H1 (cell line): ENCODE measurements around the gene C11orf58. TPM values are rescaled to one million over a fixed set of nuclear protein-coding genes. Genes with fewer than 3 reads are reported as not detected.
A peak's percentile ranks its signal among the peaks of the same experiment; 100 is the strongest.

Source experiments
- CTCF ChIA-PET: fragments of 300-600 bp; sonication (Branson Sonifier 250); formaldehyde crosslinking; loops from one replicate; lab custom pipeline; 2021; ENCODE audit not compliant: partially characterized antibody; lab: Charles Lee
- POLR2A ChIA-PET: fragments of 300-600 bp; sonication (Branson Sonifier 250); formaldehyde crosslinking; loops from one replicate; lab custom pipeline; 2021; ENCODE audit warnings: inconsistent platforms; ENCODE audit not compliant: partially characterized antibody; lab: Charles Lee
- DNase-seq, 2 experiments: peaks; one replicate each; pipeline versions ENCODE4 v3.0.0 to v3.0.0-alpha.2; 2010 to 2022; ENCODE audit warnings: low spot score in 2 of 2, low read depth in 1 of 2, mixed read lengths in 1 of 2
- FAIRE-seq: peaks from 2 replicates; lab custom pipeline; 2011; peaks lifted over from hg19 to GRCh38; lab: Jason Lieb, UNC
- H2AFZ ChIP-seq: 2 replicates; pipeline ENCODE4 v1.8.1; 2012; ENCODE audit warnings: low read length, inconsistent platforms
- H2AK5ac ChIP-seq: 2 replicates; pipeline ENCODE4 v1.6.1; 2013; ENCODE audit warnings: low read depth, low read length
- H2BK120ac ChIP-seq: replicated peaks from 2 replicates; pipeline ENCODE3; 2013; ENCODE audit warnings: low read depth, low read length, inconsistent platforms
- H2BK12ac ChIP-seq: 2 replicates; pipeline ENCODE4 v1.6.1; 2013; ENCODE audit warnings: low read depth, low read length
- H2BK15ac ChIP-seq: 2 replicates; pipeline ENCODE4 v1.6.1; 2013; ENCODE audit warnings: low read length
- H2BK20ac ChIP-seq: 2 replicates; pipeline ENCODE4 v1.6.1; 2013; ENCODE audit warnings: low read length
- H2BK5ac ChIP-seq: 2 replicates; pipeline ENCODE4 v1.6.1; 2013; ENCODE audit warnings: low read depth, low read length
- H3K14ac ChIP-seq: 2 replicates; pipeline ENCODE4 v1.6.1; 2013; ENCODE audit warnings: inconsistent platforms; ENCODE audit not compliant: insufficient read length
- H3K18ac ChIP-seq: 2 replicates; pipeline ENCODE4 v1.6.1; 2013; ENCODE audit warnings: low read length; ENCODE audit errors: extremely low read depth
- H3K23ac ChIP-seq: 2 replicates; pipeline ENCODE4 v1.6.1; 2013; ENCODE audit warnings: inconsistent platforms; ENCODE audit not compliant: insufficient read length
- H3K23me2 ChIP-seq: 2 replicates; pipeline ENCODE4 v1.6.1; 2013; ENCODE audit warnings: low read depth, low read length
- H3K27ac ChIP-seq: 2 replicates; pipeline ENCODE4 v1.6.1; 2011; ENCODE audit warnings: low read depth, low read length, inconsistent platforms
- H3K27me3 ChIP-seq, 4 experiments: replicated peaks in 1 of 4; 1 replicate in 1 of 4; 2 replicates in 3 of 4; pipeline versions ENCODE4 v1.6.1 to v1.8.1; 2011 to 2013; ENCODE audit warnings: low read length in 3 of 4, mild to moderate bottlenecking in 3 of 4, inconsistent platforms in 2 of 4, mixed read lengths in 2 of 4, moderate library complexity in 1 of 4; ENCODE audit not compliant: control insufficient read depth in 3 of 4, insufficient read depth in 3 of 4; ENCODE audit errors: extremely low read depth in 1 of 4
- H3K36me3 ChIP-seq, 4 experiments: 2 replicates each; pipeline versions ENCODE4 v1.6.1 to v1.8.1; 2011 to 2013; ENCODE audit warnings: mild to moderate bottlenecking in 4 of 4, low read length in 3 of 4, moderate library complexity in 2 of 4, control low read depth in 1 of 4, inconsistent platforms in 1 of 4; ENCODE audit not compliant: insufficient read depth in 4 of 4, control insufficient read depth in 2 of 4
- H3K4ac ChIP-seq: replicated peaks from 2 replicates; pipeline ENCODE3; 2013; ENCODE audit warnings: low read length, low read depth, mixed read lengths, inconsistent platforms; ENCODE audit not compliant: insufficient read length
- H3K4me1 ChIP-seq, 4 experiments: replicated peaks in 1 of 4; 1 replicate in 1 of 4; 2 replicates in 3 of 4; pipeline versions ENCODE4 v1.6.1 to v1.8.1; 2011 to 2013; ENCODE audit warnings: low read length in 3 of 4, inconsistent platforms in 2 of 4, mixed read lengths in 1 of 4; ENCODE audit not compliant: insufficient read depth in 4 of 4, control insufficient read depth in 3 of 4
- H3K4me2 ChIP-seq, 2 experiments: 2 replicates each; pipeline versions ENCODE4 v1.6.1 to v1.8.1; 2011 to 2013; ENCODE audit warnings: low read depth in 2 of 2, low read length in 2 of 2, control low read depth in 1 of 2, inconsistent platforms in 1 of 2, mild to moderate bottlenecking in 1 of 2; ENCODE audit not compliant: insufficient read depth in 1 of 2
- H3K4me3 ChIP-seq, 4 experiments: fragments of 200-600, 300-600 bp in 1 of 4; sonication (generic), shearing (Covaris generic), sonication (Bioruptor Twin) in 1 of 4; 2 replicates each; pipeline versions ENCODE4 v1.5.1 to v1.8.1; 2011 to 2016; ENCODE audit warnings: low read length in 4 of 4, low read depth in 3 of 4, control low read depth in 2 of 4, inconsistent platforms in 2 of 4, mild to moderate bottlenecking in 2 of 4, mixed read lengths in 1 of 4, moderate library complexity in 1 of 4; ENCODE audit not compliant: insufficient read depth in 2 of 4; ENCODE audit errors: extremely low read depth in 1 of 4
- H3K56ac ChIP-seq: replicated peaks from 2 replicates; pipeline ENCODE3; 2013; ENCODE audit warnings: low read depth, mild to moderate bottlenecking, mixed read lengths, low read length, inconsistent platforms; ENCODE audit not compliant: insufficient read length
- H3K79me1 ChIP-seq: 2 replicates; pipeline ENCODE4 v1.6.1; 2013; ENCODE audit warnings: low read depth, low read length, control low read depth
- H3K79me2 ChIP-seq, 2 experiments: 2 replicates each; pipeline versions ENCODE4 v1.6.1 to v1.8.1; 2012 to 2013; ENCODE audit warnings: low read length in 2 of 2, mild to moderate bottlenecking in 2 of 2, inconsistent platforms in 1 of 2; ENCODE audit not compliant: insufficient read depth in 2 of 2, control insufficient read depth in 1 of 2
- H3K9ac ChIP-seq, 4 experiments: replicated peaks in 1 of 4; 1 replicate in 1 of 4; 2 replicates in 3 of 4; pipeline versions ENCODE4 v1.6.1 to v1.8.1; 2011 to 2013; ENCODE audit warnings: low read depth in 3 of 4, low read length in 3 of 4, control low read depth in 2 of 4, mild to moderate bottlenecking in 2 of 4, moderate library complexity in 2 of 4, inconsistent platforms in 1 of 4; ENCODE audit errors: extremely low read depth in 1 of 4
- H3K9me3 ChIP-seq, 2 experiments: 2 replicates each; pipeline versions ENCODE4 v1.6.1 to v1.8.1; 2012 to 2013; ENCODE audit warnings: mild to moderate bottlenecking in 2 of 2, moderate library complexity in 2 of 2, control low read depth in 1 of 2, inconsistent platforms in 1 of 2, low read depth in 1 of 2, low read length in 1 of 2, mixed read lengths in 1 of 2; ENCODE audit not compliant: insufficient read depth in 2 of 2
- H4K20me1 ChIP-seq, 2 experiments: replicated peaks in 1 of 2; 2 replicates each; pipeline versions ENCODE3 to v1.8.1; 2011 to 2013; ENCODE audit warnings: inconsistent platforms in 2 of 2, low read length in 2 of 2, mild to moderate bottlenecking in 1 of 2; ENCODE audit not compliant: insufficient read depth in 2 of 2, control insufficient read depth in 1 of 2
- H4K5ac ChIP-seq: 2 replicates; pipeline ENCODE4 v1.6.1; 2013; ENCODE audit warnings: low read length, low read depth, mixed read lengths, inconsistent platforms; ENCODE audit not compliant: insufficient read length
- H4K8ac ChIP-seq: 2 replicates; pipeline ENCODE4 v1.8.0; 2013; ENCODE audit warnings: mild to moderate bottlenecking, moderate library complexity, low read length, inconsistent platforms; ENCODE audit not compliant: insufficient read depth; ENCODE audit errors: extremely low read depth
- H4K91ac ChIP-seq: replicated peaks from 2 replicates; pipeline ENCODE3; 2013; ENCODE audit warnings: low read length, mixed read lengths, inconsistent platforms; ENCODE audit not compliant: insufficient read length
- CEBPB ChIP-seq: IDR thresholded peaks from 2 replicates; pipeline ENCODE4 v1.6.1; 2012; ENCODE audit warnings: low read depth, low read length
- HDAC6 ChIP-seq: IDR thresholded peaks from one replicate; pipeline ENCODE4 v1.7.1; 2012; ENCODE audit warnings: low read depth, mild to moderate bottlenecking, inconsistent platforms, low read length, moderate library complexity
- WGBS, 2 experiments: shearing (Covaris generic) in 1 of 2; methylation state at CpG; one replicate each; pipeline versions ENCODE4 v1.1.6 to v1.1.7; 2013 to 2015; ENCODE audit warnings: low lambda C conversion rate in 2 of 2, mixed read lengths in 2 of 2, inconsistent platforms in 1 of 2, low coverage in 1 of 2, missing lambda C conversion rate in 1 of 2; ENCODE audit not compliant: insufficient replicate concordance in 2 of 2, insufficient coverage in 1 of 2, insufficient read length in 1 of 2; ENCODE audit errors: extremely low coverage in 1 of 2, missing lambda C conversion rate in 1 of 2; 5-methylcytosine and 5-hydroxymethylcytosine counted together
- polyA plus RNA-seq, 7 experiments: library from polyadenylated mRNA; depleted of rRNA in 3 of 7; stranded (reverse) in 5 of 7; unstranded in 2 of 7; fragments of >200 nt in 5 of 7; fragments of 200-250 nt in 2 of 7; gene quantifications; 1 replicate in 5 of 7; 2 replicates in 1 of 7; 4 replicates in 1 of 7; pipeline versions ENCODE4 v1.2.1 to v1.2.3, GENCODE V29; 2011 to 2013; ENCODE audit warnings: missing spikeins in 2 of 7, mixed read lengths in 2 of 7
- total RNA-seq: library from RNA; stranded (reverse); fragmentation: NEBNext Ultra II Directional; extraction: Animal tissue kit (Norgen Biotek cat#: 25700); gene quantifications from 2 replicates; pipeline ENCODE4 v1.2.1, GENCODE V29; 2021
- TF ChIP-seq, protein P1 (sequence below): IDR thresholded peaks from 2 replicates; pipeline ENCODE4 v1.6.1; 2011; ENCODE audit warnings: low read length, improper control_type of control experiment
- TF ChIP-seq, protein P2 (sequence below): IDR thresholded peaks from 2 replicates; pipeline ENCODE4 v1.6.1; 2012; ENCODE audit warnings: inconsistent platforms

C11orf58 gene
- total and polyA plus RNA-seq, 2 of the 8 experiments (the other 6 are each of a cell fraction or from before 2014, with no cell fraction given), result 70.7 to 181 TPM

DNA sequence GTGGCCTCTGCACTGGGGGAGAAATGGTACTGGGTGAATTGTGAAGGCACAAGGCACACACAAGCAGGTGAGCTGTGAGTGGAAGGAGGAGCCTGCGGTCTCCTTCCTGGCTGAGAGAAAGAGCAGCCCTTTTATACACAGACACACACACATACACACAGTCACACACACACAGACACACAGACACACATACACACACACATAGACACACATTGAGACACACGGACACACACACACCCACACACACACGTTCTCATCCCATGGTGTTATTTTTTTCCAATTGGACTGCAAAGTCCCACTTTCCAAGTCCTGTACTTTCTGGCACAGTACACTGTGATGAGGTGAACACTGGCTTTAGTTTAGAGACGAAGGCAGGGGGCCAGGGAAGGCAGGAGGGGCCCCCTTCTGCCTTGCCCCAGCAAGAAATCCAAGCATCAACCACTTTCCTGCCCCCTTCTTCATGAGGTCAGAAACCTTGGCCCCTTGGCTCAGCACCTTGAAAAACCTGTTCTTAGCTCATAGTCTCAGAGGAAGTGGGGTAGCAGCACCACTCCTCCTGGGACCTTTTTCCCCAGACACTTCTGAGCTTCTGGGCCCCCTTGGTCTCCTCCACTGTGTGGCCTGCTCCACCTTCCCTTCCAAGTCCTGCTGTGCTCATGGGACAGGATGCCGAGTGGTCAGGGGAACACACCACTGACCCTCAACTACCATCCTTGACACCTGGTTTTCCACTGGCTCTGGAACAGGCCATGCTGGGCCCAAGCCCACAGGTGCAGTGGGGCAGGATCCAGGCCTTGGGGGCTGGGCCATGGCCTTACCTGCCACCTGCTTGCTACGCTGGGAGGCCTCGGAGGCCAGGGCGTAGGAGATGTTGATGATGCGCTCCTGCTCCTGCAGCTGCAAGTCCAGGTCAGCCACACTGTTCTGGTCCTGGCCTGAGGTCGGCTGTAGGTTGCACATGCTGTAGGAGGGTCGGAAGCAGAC, 43.8 kb downstream of the C11orf58 start:
- Histone ChIP-seq H3K4me1 (no peaks in the 10 kb centered on the region; a peak in 1 of 7 replicates), H3K4me2 (no peak overlapping the region), H3K23ac (no peak overlapping the region), H3K9me3 (no peaks in the 10 kb centered on the region), H3K27ac (no peak overlapping the region; the same call in 1 of the 2 replicates), H3K9ac (no peak overlapping the region), H3K4me3 (no peak overlapping the region), H3K18ac (no peak overlapping the region), H2BK12ac (no peak overlapping the region), H3K36me3 (peaks cover 0 to 4% (median 0%) of the 10 kb centered on the region in 4 experiments; a peak in 1 of 8 replicates), H2BK20ac (no peak overlapping the region), H3K4ac (no peak overlapping the region), H3K56ac (no peak overlapping the region), H3K79me2 (no peaks in the 10 kb centered on the region), H3K27me3 (no peaks in the 10 kb centered on the region), H2AFZ (no peak overlapping the region), H3K79me1 (no peaks in the 10 kb centered on the region), H2BK120ac (no peak overlapping the region), H4K20me1 (no peaks in the 10 kb centered on the region), H2BK5ac (no peak overlapping the region), H4K8ac (no peak overlapping the region), H3K23me2 (peaks cover 3% of the 10 kb centered on the region; the same call in 1 of the 2 replicates), H2AK5ac (peak overlapping the region; percentile 9; the same call in 1 of the 2 replicates), H4K5ac (no peak overlapping the region), H2BK15ac (no peak overlapping the region), H4K91ac (no peak overlapping the region), H3K14ac (no peak overlapping the region)
- WGBS, 2 experiments, result 90% methylated on average over 11 of the region's 11 CpGs; no CpG with 5 or more reads in 1 of the 2 experiments
- FAIRE-seq, result no peak
- ChIA-PET POLR2A (no interaction called here), CTCF (interaction anchor here (0.9 to 10.7 kb wide), 7 partner anchors 8 to 280 kb away, joined by 4 to 119 read pairs (median 5); no protein-coding TSS in a partner anchor)
- no peak for DNase-seq
- TF ChIP-seq HDAC6, result no peak
- TF ChIP-seq, protein P1, sequence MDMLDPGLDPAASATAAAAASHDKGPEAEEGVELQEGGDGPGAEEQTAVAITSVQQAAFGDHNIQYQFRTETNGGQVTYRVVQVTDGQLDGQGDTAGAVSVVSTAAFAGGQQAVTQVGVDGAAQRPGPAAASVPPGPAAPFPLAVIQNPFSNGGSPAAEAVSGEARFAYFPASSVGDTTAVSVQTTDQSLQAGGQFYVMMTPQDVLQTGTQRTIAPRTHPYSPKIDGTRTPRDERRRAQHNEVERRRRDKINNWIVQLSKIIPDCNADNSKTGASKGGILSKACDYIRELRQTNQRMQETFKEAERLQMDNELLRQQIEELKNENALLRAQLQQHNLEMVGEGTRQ, result no peak
- TF ChIP-seq, protein P2, sequence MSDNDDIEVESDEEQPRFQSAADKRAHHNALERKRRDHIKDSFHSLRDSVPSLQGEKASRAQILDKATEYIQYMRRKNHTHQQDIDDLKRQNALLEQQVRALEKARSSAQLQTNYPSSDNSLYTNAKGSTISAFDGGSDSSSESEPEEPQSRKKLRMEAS, result no peak
- TF ChIP-seq CEBPB, result no peak
